IMR-90 (cell line): ENCODE data around the gene DDX10. TPM values are rescaled to one million over a fixed set of nuclear protein-coding genes. Genes with fewer than 3 reads are reported as not detected.

ENCODE experiments used
- ATAC-seq: fragments of 200-7000 bp; cut with Tn5 transposase; 2 replicates; pipeline ENCODE4 v1.9.1; 2020; ENCODE audit warnings: low read depth, mild to moderate bottlenecking, moderate library complexity
- BruUV-seq: library from RNA; stranded (reverse); fragments of 400-500 nt; replicated peaks from 2 replicates; lab custom pipeline; 2021; lab: Mats Ljungman, UMichigan
- CTCF ChIA-PET: fragments of 300-600 bp; formaldehyde crosslinking; extraction: SDS; loops from one replicate; lab custom pipeline; 2021; ENCODE audit warnings: antibody characterized with exemption; lab: Yijun Ruan, JAX
- POLR2A ChIA-PET: fragments of 300-600 bp; sonication (Branson Sonifier 250); formaldehyde crosslinking; loops from one replicate; lab custom pipeline; 2022; ENCODE audit warnings: antibody characterized with exemption; ENCODE audit not compliant: unreplicated experiment; lab: Charles Lee
- DNase-seq: peaks from one replicate; pipeline ENCODE4 v3.0.0; 2013
- H2AFZ ChIP-seq: replicated peaks from 2 replicates; pipeline ENCODE3; 2013; ENCODE audit warnings: low read length, mild to moderate bottlenecking; ENCODE audit not compliant: poor library complexity
- H2AK5ac ChIP-seq: 2 replicates; pipeline ENCODE4 v1.6.1; 2013; ENCODE audit warnings: low read depth, low read length, inconsistent platforms
- H2AK9ac ChIP-seq: replicated peaks from 2 replicates; pipeline ENCODE3; 2013; ENCODE audit warnings: mild to moderate bottlenecking, low read depth, low read length, moderate library complexity; ENCODE audit not compliant: poor library complexity
- H2BK120ac ChIP-seq: 2 replicates; pipeline ENCODE4 v1.6.1; 2013; ENCODE audit warnings: low read depth, low read length, inconsistent platforms
- H2BK15ac ChIP-seq: 3 replicates; pipeline ENCODE4 v1.6.1; 2013; ENCODE audit warnings: low read depth, low read length, inconsistent platforms
- H2BK20ac ChIP-seq: 2 replicates; pipeline ENCODE4 v1.6.1; 2013; ENCODE audit warnings: low read depth, mild to moderate bottlenecking, inconsistent platforms, low read length, moderate library complexity
- H2BK5ac ChIP-seq: 2 replicates; pipeline ENCODE4 v1.6.1; 2013; ENCODE audit warnings: mild to moderate bottlenecking, low read depth, low read length, inconsistent platforms; ENCODE audit not compliant: poor library complexity, severe bottlenecking
- H3K14ac ChIP-seq: replicated peaks from 2 replicates; pipeline ENCODE4 v1.6.1; 2013; ENCODE audit warnings: low read depth, low read length, inconsistent platforms
- H3K18ac ChIP-seq: 2 replicates; pipeline ENCODE4 v1.6.1; 2013; ENCODE audit warnings: low read depth, low read length, control low read depth
- H3K23ac ChIP-seq: 2 replicates; pipeline ENCODE4 v1.6.1; 2013; ENCODE audit warnings: low read depth, low read length, inconsistent platforms
- H3K27ac ChIP-seq: 2 replicates; pipeline ENCODE4 v1.5.1; 2013; ENCODE audit warnings: mild to moderate bottlenecking, control low read depth, low read length; ENCODE audit not compliant: insufficient read depth
- H3K27me3 ChIP-seq: 2 replicates; pipeline ENCODE4 v1.6.1; 2013; ENCODE audit warnings: low read length; ENCODE audit not compliant: control insufficient read depth, insufficient read depth
- H3K36me3 ChIP-seq: 2 replicates; pipeline ENCODE4 v1.6.1; 2013; ENCODE audit warnings: low read length, mixed read lengths; ENCODE audit not compliant: control insufficient read depth, insufficient read depth
- H3K4ac ChIP-seq: 2 replicates; pipeline ENCODE4 v1.6.1; 2013; ENCODE audit warnings: low read depth, low read length, inconsistent platforms
- H3K4me1 ChIP-seq: 2 replicates; pipeline ENCODE4 v1.6.1; 2013; ENCODE audit warnings: low read length, mixed read lengths; ENCODE audit not compliant: control insufficient read depth, insufficient read depth
- H3K4me2 ChIP-seq: 2 replicates; pipeline ENCODE4 v1.6.1; 2013; ENCODE audit warnings: low read depth, mild to moderate bottlenecking, control low read depth, low read length, moderate library complexity
- H3K4me3 ChIP-seq: 2 replicates; pipeline ENCODE4 v1.5.1; 2013; ENCODE audit warnings: low read depth, mild to moderate bottlenecking, control low read depth, low read length, moderate library complexity; ENCODE audit not compliant: insufficient read depth
- H3K56ac ChIP-seq: 2 replicates; pipeline ENCODE4 v1.6.1; 2013; ENCODE audit warnings: low read length, inconsistent platforms; ENCODE audit not compliant: insufficient read depth; ENCODE audit errors: extremely low read depth
- H3K79me1 ChIP-seq, 2 experiments: 2 replicates each; pipeline ENCODE4 v1.6.1; 2013; ENCODE audit warnings: low read length in 2 of 2, inconsistent platforms in 1 of 2, low read depth in 1 of 2
- H3K9ac ChIP-seq: 2 replicates; pipeline ENCODE4 v1.6.1; 2013; ENCODE audit warnings: low read depth, low read length, control low read depth
- H3K9me1 ChIP-seq: 2 replicates; pipeline ENCODE4 v1.6.1; 2013; ENCODE audit warnings: low read length, inconsistent platforms; ENCODE audit not compliant: insufficient read depth
- H3K9me3 ChIP-seq: 2 replicates; pipeline ENCODE4 v1.6.1; 2013; ENCODE audit warnings: low read length; ENCODE audit not compliant: control insufficient read depth, insufficient read depth
- H4K20me1 ChIP-seq: 2 replicates; pipeline ENCODE4 v1.6.1; 2013; ENCODE audit warnings: low read length, inconsistent platforms; ENCODE audit not compliant: insufficient read depth
- H4K5ac ChIP-seq: 2 replicates; pipeline ENCODE4 v1.6.1; 2013; ENCODE audit warnings: mild to moderate bottlenecking, low read depth, low read length, control low read depth
- H4K8ac ChIP-seq, 2 experiments: 2 replicates each; pipeline ENCODE4 v1.6.1; 2013; ENCODE audit warnings: low read depth in 2 of 2, low read length in 2 of 2, control low read depth in 1 of 2, inconsistent platforms in 1 of 2
- H4K91ac ChIP-seq: 2 replicates; pipeline ENCODE4 v1.6.1; 2013; ENCODE audit warnings: low read depth, low read length, inconsistent platforms; ENCODE audit not compliant: insufficient read depth
- CEBPB ChIP-seq: IDR thresholded peaks from 2 replicates; pipeline ENCODE4 v1.6.1; 2012; ENCODE audit warnings: low read depth, low read length, improper control_type of control experiment
- MAFK ChIP-seq: IDR thresholded peaks from 2 replicates; pipeline ENCODE4 v1.6.1; 2012; ENCODE audit warnings: low read depth, low read length, improper control_type of control experiment
- NFE2L2 ChIP-seq: fragments of 150-350 bp; IDR thresholded peaks from 2 replicates; pipeline ENCODE4 v1.6.1; 2016; ENCODE audit warnings: low read depth, mild to moderate bottlenecking, low read length
- WGBS, 2 experiments: methylation state at CpG; one replicate each; pipeline versions ENCODE4 v1.1.5 to v1.1.7; 2013; ENCODE audit warnings: missing lambda C conversion rate in 2 of 2; ENCODE audit not compliant: insufficient read length in 1 of 2; ENCODE audit errors: extremely low coverage in 2 of 2; 5-methylcytosine and 5-hydroxymethylcytosine counted together
- dilution Hi-C: fragments of 300-500 bp; cut with HindIII; formaldehyde crosslinking; loops from one replicate; pipeline ENCODE4 v1.14.3; 2018; ENCODE audit warnings: low sequenced_read_pairs; ENCODE audit not compliant: unreplicated experiment
- in situ Hi-C: fragments of 300-500 bp; cut with MboI; formaldehyde crosslinking; loops from 3 replicates; pipeline ENCODE4 v1.14.3; 2019; ENCODE audit warnings: low sequenced_read_pairs, inconsistent platforms, mixed read lengths
- intact Hi-C: fragments of 100-400 bp; cut with micrococcal nuclease; formaldehyde crosslinking; loops from 2 replicates; pipeline ENCODE4 v1.10.0; 2022
- polyA plus RNA-seq, 3 experiments: library from polyadenylated mRNA; depleted of rRNA; stranded (reverse); fragments of >200 nt; gene quantifications; 2 replicates each; pipeline ENCODE4 v1.2.3, GENCODE V29; 2012; ENCODE audit warnings: low replicate concordance in 1 of 3
- total RNA-seq: library from RNA; depleted of rRNA; stranded (reverse); fragments of >200 nt; gene quantifications from 2 replicates; pipeline ENCODE4 v1.2.3, GENCODE V29; 2012

Gene DDX10
- total and polyA plus RNA-seq, 2 of the 4 experiments (the other 2 are of a cell fraction) = 20.0 to 31.9 TPM

DNA sequence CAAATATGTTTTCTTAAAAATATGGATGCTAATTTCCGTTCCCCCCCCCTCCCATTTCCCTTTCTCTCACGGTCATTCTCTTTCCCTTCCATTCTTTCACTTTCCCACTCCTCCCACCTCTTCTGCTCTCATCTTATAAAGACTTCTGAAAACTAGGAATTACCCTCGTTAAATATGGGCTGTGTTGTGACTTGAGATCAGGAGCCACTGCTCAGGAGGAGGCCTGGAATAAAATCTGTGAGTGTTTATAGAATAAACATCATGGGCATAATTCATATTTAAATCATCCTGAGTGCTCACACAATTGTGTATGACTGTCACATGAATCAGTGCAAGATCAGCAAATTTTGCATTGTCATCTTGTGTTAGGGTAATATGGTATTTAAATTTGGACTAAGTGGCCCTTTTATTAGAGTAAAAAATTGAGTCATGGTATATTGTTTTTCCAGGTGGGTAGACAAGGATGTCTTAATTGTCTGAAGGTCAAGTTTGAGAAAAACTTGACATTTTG, 208.0 kb downstream of the DDX10 start:
- H3K27ac ChIP-seq = no peak overlapping the region
- H3K23ac ChIP-seq = no peak overlapping the region
- H2BK20ac ChIP-seq = peak overlapping the region; percentile 33; the same call in 1 of the 2 replicates
- no TSS peak for BruUV-seq
- intact Hi-C loops = loop anchor here (10.0 kb wide), 2 partner anchors 552 to 822 kb away; partner anchors contain the start of gene C11orf87
- peak overlapping the region; percentile 26; the same call in 1 of the 2 replicates for H4K5ac ChIP-seq
- no peaks in the 10 kb centered on the region for H3K27me3 ChIP-seq
- DNase-seq (peak; percentile 15), ATAC-seq (no peak)
- no peak overlapping the region for H3K9ac ChIP-seq
- H3K9me1 ChIP-seq = no peaks in the 10 kb centered on the region
- TF ChIP-seq CEBPB (no peak), MAFK (peak; percentile 93), NFE2L2 (peak; percentile 74)
- H4K20me1 ChIP-seq = no peaks in the 10 kb centered on the region
- H2BK5ac ChIP-seq = peak overlapping the region; percentile 25
- no peak overlapping the region; the same call in 2 of the 3 replicates for H2BK15ac ChIP-seq
- dilution Hi-C loops = no loop called here
- peaks cover 4% of the 10 kb centered on the region for H3K4me1 ChIP-seq
- H4K91ac ChIP-seq = no peak overlapping the region
- CTCF ChIA-PET = interaction anchor here (1.3 kb wide), 1 partner anchor 11 kb away, joined by 3 read pairs; no protein-coding TSS in a partner anchor
- no peak overlapping the region for H3K4me3 ChIP-seq
- no peak overlapping the region; the same call in 1 of the 2 replicates for H3K4me2 ChIP-seq
- in situ Hi-C loops = no loop called here
- H3K4ac ChIP-seq = peak overlapping the region; percentile 8; the same call in 1 of the 2 replicates
- no peak overlapping the region for H4K8ac ChIP-seq
- H2AK9ac ChIP-seq = no peak overlapping the region
- 100% methylated on average over 1 of the region's 3 CpGs; no CpG with 5 or more reads in 1 of the 2 experiments for WGBS, 2 experiments
- no peak overlapping the region; the same call in 1 of the 2 replicates for H3K14ac ChIP-seq
- H2AK5ac ChIP-seq = no peak overlapping the region
- H2BK120ac ChIP-seq = peak overlapping the region; percentile 47
- peaks cover 5 to 18% of the 10 kb centered on the region in 2 experiments; a peak in 3 of 4 replicates for H3K79me1 ChIP-seq
- POLR2A ChIA-PET = no interaction called here
- no peak overlapping the region for H2AFZ ChIP-seq
- H3K9me3 ChIP-seq = no peaks in the 10 kb centered on the region
- no peak overlapping the region for H3K56ac ChIP-seq
- H3K18ac ChIP-seq = peak overlapping the region; percentile 17; the same call in 1 of the 2 replicates
- no peaks in the 10 kb centered on the region for H3K36me3 ChIP-seq
